ENCODE measurements around the gene FAM32A. TPM values are rescaled to one million over a fixed set of nuclear protein-coding genes. Genes with fewer than 3 reads are reported as not detected.

FAM32A gene
- total and polyA plus RNA-seq, 10 donors, result 45.8 to 105 (median 74.5) TPM

- intact Hi-C loops (cut with DNase I; ENCODE audit: low total_unique reads), result no loop called here
- Histone ChIP-seq H3K36me3 (peaks cover 0 to 100% (median 84%) of the 10 kb centered on the region in 6 donors), H3K4me1 (peaks cover 0 to 26% (median 6%) of the 10 kb centered on the region in 6 donors), H3K27ac (no peak overlapping the region), H3K9me3 (no peaks in the 10 kb centered on the region), H3K27me3 (replicated peaks in 1 of 7) (no peaks in the 10 kb centered on the region), H3K4me3 (no peak overlapping the region)
- TF ChIP-seq POLR2AphosphoS5 (IDR thresholded peaks at IDR 0.05) (peak in 1 of 3 donors; percentile 29), CTCF (IDR thresholded peaks at IDR 0.05 in 8 of 11, conservative IDR thresholded peaks at IDR 0.05 in 3 of 11) (no peak)
- WGBS, 5 donors, result 86 to 96% (median 93%) methylated on average over 10 to 14 of the region's 14 CpGs
- peak; percentile 42 for DNase-seq
Observed at GRCh38 chr19:16206046-16206605, 20.9 kb downstream of the FAM32A start.

GRCh38 chr19:16206637-16207036 is 21.4 kb downstream of the FAM32A start:
- H3K27ac ChIP-seq, result no peak overlapping the region
- H3K4me1 ChIP-seq, result peaks cover 0 to 23% (median 5%) of the 10 kb centered on the region in 6 donors
- WGBS, 5 donors, result 93 to 97% (median 95%) methylated on average over 7 of the region's 7 CpGs
- H3K27me3 ChIP-seq (replicated peaks in 1 of 7), result no peaks in the 10 kb centered on the region
- peak; percentile 19 for DNase-seq
- intact Hi-C loops (cut with DNase I; ENCODE audit: low total_unique reads), result no loop called here
- no peak overlapping the region for H3K4me3 ChIP-seq
- H3K36me3 ChIP-seq, result peaks cover 0 to 100% (median 86%) of the 10 kb centered on the region in 6 donors
- H3K9me3 ChIP-seq, result no peaks in the 10 kb centered on the region
- TF ChIP-seq POLR2A (IDR thresholded peaks at IDR 0.05) (no peak), POLR2AphosphoS5 (IDR thresholded peaks at IDR 0.05) (no peak), CTCF (IDR thresholded peaks at IDR 0.05 in 8 of 11, conservative IDR thresholded peaks at IDR 0.05 in 3 of 11) (no peak)

GRCh38 chr19:16207063-16207462 is 21.9 kb downstream of the FAM32A start:
- intact Hi-C loops (cut with DNase I; ENCODE audit: low total_unique reads), result no loop called here
- no peaks in the 10 kb centered on the region for H3K27me3 ChIP-seq (replicated peaks in 1 of 7)
- WGBS, 5 donors, result 93 to 99% (median 95%) methylated on average over 10 of the region's 10 CpGs
- H3K9me3 ChIP-seq, result no peaks in the 10 kb centered on the region
- DNase-seq, result peak; percentile 44
- H3K36me3 ChIP-seq, result peaks cover 0 to 100% (median 84%) of the 10 kb centered on the region in 6 donors
- TF ChIP-seq CTCF (IDR thresholded peaks at IDR 0.05 in 8 of 11, conservative IDR thresholded peaks at IDR 0.05 in 3 of 11), result no peak
- peak in 1 of 3 donors; percentile 27 for TF ChIP-seq POLR2AphosphoS5 (IDR thresholded peaks at IDR 0.05)
- TF ChIP-seq POLR2A (IDR thresholded peaks at IDR 0.05), result no peak
- no peak overlapping the region for H3K27ac ChIP-seq
- H3K4me3 ChIP-seq, result no peak overlapping the region
- H3K4me1 ChIP-seq, result peaks cover 0 to 19% (median 3%) of the 10 kb centered on the region in 6 donors

- 86 to 94% (median 92%) methylated on average over 10 to 12 of the region's 12 CpGs for WGBS, 5 donors
Observed at GRCh38 chr19:16207490-16208025, 22.3 kb downstream of the FAM32A start.

More at GRCh38 chr19:16207490-16208025, 22.3 kb downstream of the FAM32A start:
- peaks cover 0 to 14% (median 2%) of the 10 kb centered on the region in 6 donors for H3K4me1 ChIP-seq
- DNase-seq, result peak; percentile 28
- intact Hi-C loops (cut with DNase I; ENCODE audit: low total_unique reads), result no loop called here
- no peak overlapping the region for H3K4me3 ChIP-seq
- no peaks in the 10 kb centered on the region for H3K27me3 ChIP-seq (replicated peaks in 1 of 7)
- TF ChIP-seq POLR2A (IDR thresholded peaks at IDR 0.05) (no peak), CTCF (IDR thresholded peaks at IDR 0.05 in 8 of 11, conservative IDR thresholded peaks at IDR 0.05 in 3 of 11) (no peak), POLR2AphosphoS5 (IDR thresholded peaks at IDR 0.05) (no peak)
- no peaks in the 10 kb centered on the region for H3K9me3 ChIP-seq
- H3K36me3 ChIP-seq, result peaks cover 0 to 100% (median 81%) of the 10 kb centered on the region in 6 donors
- no peak overlapping the region for H3K27ac ChIP-seq

Measured in spleen (tissue), 11 donors.